Activated B cell treated with CpG ODN at 0.5 μM for 24 hours (primary cell): Measurements from ENCODE around the gene SDF4. TPM values are rescaled to one million over a fixed set of nuclear protein-coding genes. Genes with fewer than 3 reads are reported as not detected.
"Not testable (repeated sequence)": the region's sequence is repeated elsewhere in the genome, so short reads cannot be mapped to it uniquely, and the experiment has no call there.

Experiments used
- ATAC-seq: fragments of 200-7000 bp; cut with Tn5 transposase; one replicate; pipeline ENCODE4 v1.10.0; 2021; ENCODE audit warnings: low read depth, mild to moderate bottlenecking, moderate library complexity
- CTCF ChIA-PET: fragments of 350-600 bp; sonication (Branson Sonifier 250); formaldehyde crosslinking; loops from one replicate; lab custom pipeline; 2021; ENCODE audit warnings: antibody characterized with exemption; lab: Charles Lee
- POLR2A ChIA-PET: fragments of 350-600 bp; sonication (Branson Sonifier 250); formaldehyde crosslinking; loops from one replicate; lab custom pipeline; 2021; ENCODE audit warnings: antibody characterized with exemption; lab: Charles Lee
- DNase-seq: peaks from one replicate; pipeline ENCODE4 v3.0.0; 2022
- H3K27ac Mint-ChIP-seq: one replicate; pipeline ENCODE4 v1.8.0; 2020; ENCODE audit warnings: mixed read lengths
- H3K27me3 Mint-ChIP-seq: one replicate; pipeline ENCODE4 v1.8.0; 2021; ENCODE audit warnings: mixed read lengths
- H3K36me3 Mint-ChIP-seq: one replicate; pipeline ENCODE4 v1.8.0; 2021; ENCODE audit warnings: low read depth, mixed read lengths
- H3K4me1 Mint-ChIP-seq: one replicate; pipeline ENCODE4 v1.8.0; 2021; ENCODE audit warnings: mixed read lengths
- H3K4me3 Mint-ChIP-seq: one replicate; pipeline ENCODE4 v1.8.0; 2020; ENCODE audit warnings: mild to moderate bottlenecking, mixed read lengths
- H3K9me3 Mint-ChIP-seq: one replicate; pipeline ENCODE4 v1.8.0; 2020; ENCODE audit warnings: mixed read lengths
- intact Hi-C: fragments of 100-400 bp; cut with micrococcal nuclease; formaldehyde crosslinking; loops from one replicate; pipeline ENCODE4 v1.15.1; 2024
- total RNA-seq: library from RNA; stranded (reverse); gene quantifications from 2 replicates; pipeline ENCODE4 v1.2.3, GENCODE V29; 2022
- TF ChIP-seq, protein P1 (sequence below): fragments of 200-600 bp; IDR thresholded peaks from one replicate; pipeline ENCODE4 v1.8.0; 2022; ENCODE audit warnings: antibody characterized with exemption, mild to moderate bottlenecking

The SDF4 gene
- total RNA-seq, 1 donor from 2014 or later, result 97.9 TPM

DNA sequence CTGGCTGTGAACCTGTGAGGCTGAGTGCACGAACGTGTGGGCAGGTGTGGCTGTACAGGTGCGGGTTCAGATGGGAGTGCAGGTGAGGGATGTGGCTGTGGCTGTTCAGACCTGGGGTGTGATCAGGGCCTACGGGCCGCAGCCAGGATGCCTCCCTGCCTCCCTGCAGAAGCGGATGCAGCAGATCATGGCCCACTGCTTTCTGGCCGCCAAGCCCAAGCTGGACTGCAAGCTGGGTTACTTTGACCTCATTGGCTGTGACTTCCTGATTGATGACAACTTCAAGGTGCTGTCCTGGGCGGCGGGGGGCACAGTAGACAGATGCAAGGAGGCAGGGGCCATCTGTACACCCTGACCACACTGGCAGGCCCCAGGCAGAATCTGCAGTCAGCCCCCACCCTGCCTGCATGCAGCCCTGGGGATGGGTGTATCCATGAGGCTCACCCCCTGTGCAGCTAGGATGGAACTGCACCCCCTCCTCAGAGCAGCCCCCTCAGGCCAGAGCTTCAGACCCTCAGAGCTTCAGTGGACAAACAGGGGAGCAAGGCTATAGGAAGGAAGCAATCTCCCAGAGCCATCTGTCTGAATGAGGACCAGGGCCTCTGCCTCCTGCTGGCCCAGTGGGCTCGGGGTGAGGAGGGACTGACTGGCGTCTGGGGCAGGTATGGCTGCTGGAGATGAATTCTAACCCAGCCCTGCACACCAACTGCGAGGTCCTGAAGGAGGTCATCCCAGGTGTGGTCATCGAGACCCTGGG lies 35.2 kb downstream of the SDF4 start:
- intact Hi-C loops, result no loop called here
- Mint-ChIP-seq H3K27me3 (no peaks in the 10 kb centered on the region), H3K4me1 (peaks cover 10% of the 10 kb centered on the region), H3K9me3 (peaks cover 10% of the 10 kb centered on the region), H3K27ac (no peak overlapping the region), H3K36me3 (peaks cover 1% of the 10 kb centered on the region), H3K4me3 (no peak overlapping the region)
- CTCF ChIA-PET, result no interaction called here
- TF ChIP-seq, protein P1, sequence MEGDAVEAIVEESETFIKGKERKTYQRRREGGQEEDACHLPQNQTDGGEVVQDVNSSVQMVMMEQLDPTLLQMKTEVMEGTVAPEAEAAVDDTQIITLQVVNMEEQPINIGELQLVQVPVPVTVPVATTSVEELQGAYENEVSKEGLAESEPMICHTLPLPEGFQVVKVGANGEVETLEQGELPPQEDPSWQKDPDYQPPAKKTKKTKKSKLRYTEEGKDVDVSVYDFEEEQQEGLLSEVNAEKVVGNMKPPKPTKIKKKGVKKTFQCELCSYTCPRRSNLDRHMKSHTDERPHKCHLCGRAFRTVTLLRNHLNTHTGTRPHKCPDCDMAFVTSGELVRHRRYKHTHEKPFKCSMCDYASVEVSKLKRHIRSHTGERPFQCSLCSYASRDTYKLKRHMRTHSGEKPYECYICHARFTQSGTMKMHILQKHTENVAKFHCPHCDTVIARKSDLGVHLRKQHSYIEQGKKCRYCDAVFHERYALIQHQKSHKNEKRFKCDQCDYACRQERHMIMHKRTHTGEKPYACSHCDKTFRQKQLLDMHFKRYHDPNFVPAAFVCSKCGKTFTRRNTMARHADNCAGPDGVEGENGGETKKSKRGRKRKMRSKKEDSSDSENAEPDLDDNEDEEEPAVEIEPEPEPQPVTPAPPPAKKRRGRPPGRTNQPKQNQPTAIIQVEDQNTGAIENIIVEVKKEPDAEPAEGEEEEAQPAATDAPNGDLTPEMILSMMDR, result no peak
- POLR2A ChIA-PET, result no interaction called here
- peak; percentile 12 for DNase-seq
- no peak for ATAC-seq

GRCh38 chr1:1195726-1196125 lies 36.1 kb downstream of the SDF4 start:
- POLR2A ChIA-PET, ATAC-seq, H3K27me3 Mint-ChIP-seq, H3K9me3 Mint-ChIP-seq, DNase-seq, H3K36me3 Mint-ChIP-seq, H3K4me3 Mint-ChIP-seq, H3K4me1 Mint-ChIP-seq, H3K27ac Mint-ChIP-seq, CTCF ChIA-PET, intact Hi-C loops: not testable (repeated sequence)

DNA sequence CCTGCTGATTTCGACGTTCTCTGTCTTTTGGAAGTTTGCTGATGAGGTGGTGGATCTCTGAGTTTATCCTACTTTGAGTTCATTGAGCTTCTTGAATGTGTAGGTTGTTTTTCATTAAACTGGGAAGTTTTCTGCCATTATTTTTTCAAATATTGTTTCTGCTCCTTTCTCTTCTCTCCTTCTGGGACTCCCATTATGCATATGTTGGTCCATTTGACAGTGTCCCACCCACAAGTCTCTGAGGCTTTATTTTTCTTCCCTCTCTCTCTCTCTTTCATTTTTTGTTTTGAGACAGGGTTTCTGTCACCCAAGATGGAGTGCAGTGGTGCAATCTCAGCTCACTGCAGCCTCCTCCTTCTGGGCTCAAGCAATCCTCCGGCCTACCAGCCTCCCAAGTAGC lies 37.1 kb downstream of the SDF4 start:
- no peak for DNase-seq
- CTCF ChIA-PET, result no interaction called here
- TF ChIP-seq, protein P1, result no peak
- intact Hi-C loops, result no loop called here
- Mint-ChIP-seq H3K27ac (no peak overlapping the region), H3K4me3 (no peak overlapping the region), H3K36me3 (peaks cover 1% of the 10 kb centered on the region), H3K9me3 (peaks cover 10% of the 10 kb centered on the region), H3K4me1 (peaks cover 2% of the 10 kb centered on the region), H3K27me3 (no peaks in the 10 kb centered on the region)
- POLR2A ChIA-PET, result no interaction called here
- no peak for ATAC-seq

DNA sequence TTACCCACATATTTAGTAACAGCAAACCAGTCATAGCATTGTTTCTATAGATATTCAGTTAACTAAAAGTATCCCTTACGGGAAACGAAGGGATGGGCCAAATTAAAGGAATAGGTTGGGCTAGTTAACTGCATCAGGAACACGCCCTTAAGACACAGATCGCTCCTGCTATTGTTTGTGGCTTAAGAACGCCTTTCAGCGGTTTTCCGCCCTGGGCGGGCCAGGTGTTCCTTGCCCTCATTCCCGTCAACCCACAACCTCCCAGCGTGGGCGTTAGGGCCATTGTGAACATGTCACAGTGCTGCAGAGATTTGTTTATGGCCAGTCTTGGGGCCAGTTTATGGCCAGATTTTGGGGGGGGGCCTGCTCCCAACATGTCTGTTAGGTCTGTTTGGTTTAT lies 40.1 kb downstream of the SDF4 start:
- Mint-ChIP-seq H3K4me3 (no peak overlapping the region), H3K27ac (no peak overlapping the region), H3K36me3 (peaks cover 1% of the 10 kb centered on the region), H3K27me3 (no peaks in the 10 kb centered on the region), H3K4me1 (no peaks in the 10 kb centered on the region), H3K9me3 (peaks cover 10% of the 10 kb centered on the region)
- ATAC-seq, result no peak
- intact Hi-C loops, result no loop called here
- DNase-seq, result no peak
- ChIA-PET POLR2A (no interaction called here), CTCF (no interaction called here)
- TF ChIP-seq, protein P1, result no peak

DNA sequence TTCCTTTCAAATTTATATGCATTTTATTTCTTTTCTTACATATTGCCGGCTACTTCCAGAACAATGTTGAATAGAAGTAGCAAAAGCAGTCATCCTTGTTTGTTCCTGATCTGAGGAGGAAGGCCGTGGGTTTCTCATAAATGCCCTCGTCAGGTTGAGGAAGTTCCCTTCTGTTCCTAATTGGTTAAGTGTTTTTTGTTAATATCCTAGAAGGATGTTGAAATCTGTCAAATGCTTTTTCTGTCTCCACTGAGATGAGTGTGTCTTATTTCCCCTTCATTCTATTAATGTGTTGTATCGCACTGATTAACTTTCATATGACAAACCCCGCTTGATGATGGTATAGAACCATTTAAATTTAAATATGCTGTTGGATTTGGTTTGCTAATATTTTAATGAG lies 42.7 kb downstream of the SDF4 start:
- Mint-ChIP-seq H3K36me3 (no peaks in the 10 kb centered on the region), H3K27me3 (peaks cover 1% of the 10 kb centered on the region), H3K27ac (no peak overlapping the region), H3K9me3 (peaks cover 5% of the 10 kb centered on the region), H3K4me1 (no peaks in the 10 kb centered on the region), H3K4me3 (no peak overlapping the region)
- TF ChIP-seq, protein P1, result no peak
- intact Hi-C loops, result no loop called here
- CTCF ChIA-PET, result no interaction called here
- POLR2A ChIA-PET, result no interaction called here
- ATAC-seq, result no peak
- no peak for DNase-seq
